ENCODE data around the gene TEX44. TPM values are rescaled to one million over a fixed set of nuclear protein-coding genes. Genes with fewer than 3 reads are reported as not detected.
"Not testable (repeated sequence)": the region's sequence is repeated elsewhere in the genome, so short reads cannot be mapped to it uniquely, and the experiment has no call there.

TEX44 gene
- total and polyA plus RNA-seq, 2 donors (not counting 1 experiment from before 2014, with no cell fraction given) = not detected

DNA sequence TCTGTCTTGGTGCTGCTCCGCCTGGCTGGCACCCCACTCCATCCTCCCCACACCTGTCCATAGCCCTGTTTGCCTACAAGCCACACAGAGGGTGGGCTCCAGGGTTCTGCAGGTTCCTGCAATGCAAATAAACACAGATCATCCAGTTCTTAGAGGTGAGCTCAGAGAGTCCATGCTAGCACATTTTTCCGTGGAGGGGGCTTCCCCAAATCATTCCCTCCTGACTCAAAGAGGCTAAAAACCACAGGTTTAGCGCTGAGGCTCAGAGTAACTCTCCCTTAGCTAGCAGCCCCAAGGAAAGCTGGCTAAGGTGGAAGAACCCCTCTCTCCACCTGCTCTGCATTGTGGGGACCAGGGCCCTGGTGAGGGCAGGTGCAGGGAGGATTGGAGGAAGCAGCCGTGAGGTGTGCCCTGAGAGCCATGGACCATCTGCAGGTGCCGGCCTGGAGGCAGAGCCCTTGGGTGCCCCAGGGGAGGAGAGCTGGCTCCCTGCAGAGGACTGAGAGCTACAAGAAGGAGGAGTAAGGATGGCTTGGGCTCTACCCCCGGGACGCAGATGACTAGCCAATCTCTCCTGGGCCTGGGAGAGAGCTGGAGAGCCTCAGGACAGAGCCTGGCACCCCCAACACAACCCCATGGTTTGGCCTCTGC is 23.8 kb upstream of the TEX44 start:
- H2AFZ ChIP-seq (ENCODE audit: insufficient read depth, low read depth, low read length, poor library complexity, severe bottlenecking) = no peak overlapping the region
- no peak overlapping the region for H3K4me2 ChIP-seq (replicated peaks; ENCODE audit: low read depth, low read length, poor library complexity, severe bottlenecking)
- H3K27me3 Mint-ChIP-seq = no peaks in the 10 kb centered on the region
- no peak overlapping the region for H3K4me3 Mint-ChIP-seq
- H3K79me2 ChIP-seq (ENCODE audit: control insufficient read depth, insufficient read depth, low read length) = no peaks in the 10 kb centered on the region
- H4K20me1 ChIP-seq (ENCODE audit: control insufficient read depth, insufficient read depth, low read length, poor library complexity, severe bottlenecking) = no peaks in the 10 kb centered on the region
- TF ChIP-seq, protein P1, sequence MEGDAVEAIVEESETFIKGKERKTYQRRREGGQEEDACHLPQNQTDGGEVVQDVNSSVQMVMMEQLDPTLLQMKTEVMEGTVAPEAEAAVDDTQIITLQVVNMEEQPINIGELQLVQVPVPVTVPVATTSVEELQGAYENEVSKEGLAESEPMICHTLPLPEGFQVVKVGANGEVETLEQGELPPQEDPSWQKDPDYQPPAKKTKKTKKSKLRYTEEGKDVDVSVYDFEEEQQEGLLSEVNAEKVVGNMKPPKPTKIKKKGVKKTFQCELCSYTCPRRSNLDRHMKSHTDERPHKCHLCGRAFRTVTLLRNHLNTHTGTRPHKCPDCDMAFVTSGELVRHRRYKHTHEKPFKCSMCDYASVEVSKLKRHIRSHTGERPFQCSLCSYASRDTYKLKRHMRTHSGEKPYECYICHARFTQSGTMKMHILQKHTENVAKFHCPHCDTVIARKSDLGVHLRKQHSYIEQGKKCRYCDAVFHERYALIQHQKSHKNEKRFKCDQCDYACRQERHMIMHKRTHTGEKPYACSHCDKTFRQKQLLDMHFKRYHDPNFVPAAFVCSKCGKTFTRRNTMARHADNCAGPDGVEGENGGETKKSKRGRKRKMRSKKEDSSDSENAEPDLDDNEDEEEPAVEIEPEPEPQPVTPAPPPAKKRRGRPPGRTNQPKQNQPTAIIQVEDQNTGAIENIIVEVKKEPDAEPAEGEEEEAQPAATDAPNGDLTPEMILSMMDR (IDR thresholded peaks at IDR 0.05) = no peak
- no peak for TF ChIP-seq EZH2 (IDR thresholded peaks at IDR 0.05; ENCODE audit: borderline replicate concordance, insufficient read depth, low read depth, low read length, poor library complexity, severe bottlenecking)
- ATAC-seq (ENCODE audit: low read depth) = no peak
- H3K36me3 ChIP-seq (replicated peaks in 1 of 2; ENCODE audit: control extremely low read depth in 1 of 2, control insufficient read depth in 1 of 2, extremely low read depth in 1 of 2, insufficient read depth in 2 of 2, low read length in 1 of 2) = no peaks in the 10 kb centered on the region
- H3K9me3 Mint-ChIP-seq (ENCODE audit: insufficient read depth) = no peaks in the 10 kb centered on the region
- WGBS (ENCODE audit: insufficient coverage) = 69% methylated on average over 6 of the region's 7 CpGs
- no peak overlapping the region for H3K4me3 ChIP-seq (ENCODE audit: control extremely low read depth in 1 of 5, extremely low read depth in 1 of 5, insufficient read depth in 1 of 5, low read depth in 2 of 5, low read length in 4 of 5)
- CTCF ChIA-PET = interaction anchor here (1.2 kb wide), 1 partner anchor 93 kb away, joined by 4 read pairs; no protein-coding TSS in a partner anchor
- DNase-seq = no peak
- H3K27ac Mint-ChIP-seq = no peak overlapping the region
- POLR2A ChIA-PET = no interaction called here
- no peaks in the 10 kb centered on the region for H3K27me3 ChIP-seq (replicated peaks in 1 of 4; ENCODE audit: control extremely low read depth in 1 of 4, control insufficient read depth in 3 of 4, insufficient read depth in 4 of 4, low read length in 3 of 4)
- no peaks in the 10 kb centered on the region for H3K4me1 Mint-ChIP-seq
- H3K27ac ChIP-seq (ENCODE audit: low read length in 2 of 2) = no peak overlapping the region
- intact Hi-C loops (cut with micrococcal nuclease) = no loop called here
- H3K9me3 ChIP-seq (ENCODE audit: control extremely low read depth in 1 of 3, control insufficient read depth in 2 of 3, insufficient read depth in 1 of 3, low read length in 2 of 3) = no peaks in the 10 kb centered on the region
- no peak overlapping the region for H3K9ac ChIP-seq (ENCODE audit: low read length)
- H3K4me1 ChIP-seq (ENCODE audit: control insufficient read depth in 2 of 2, insufficient read depth in 2 of 2, low read length in 2 of 2) = no peaks in the 10 kb centered on the region

DNA sequence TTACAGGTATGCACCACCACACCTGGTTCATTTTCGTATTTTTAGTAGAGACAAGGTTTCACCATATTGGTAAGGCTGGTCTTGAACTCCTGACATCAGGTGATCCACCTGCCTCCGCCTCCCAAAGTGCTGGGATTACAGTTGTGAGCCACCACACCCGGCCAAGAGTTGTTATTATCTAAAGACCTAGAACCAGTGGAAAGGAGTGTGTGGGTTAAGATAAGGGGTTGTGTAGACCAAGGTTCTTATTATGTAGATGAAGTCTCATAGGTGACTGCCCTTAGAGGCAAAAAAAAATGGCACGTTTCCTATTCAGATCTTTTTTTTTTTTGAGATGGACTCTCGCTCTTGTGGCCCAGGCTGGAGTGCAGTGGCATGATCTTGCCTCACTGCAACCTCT is 21.7 kb upstream of the TEX44 start:
- CTCF ChIA-PET = interaction anchor here (1.3 kb wide), 1 partner anchor 12 kb away, joined by 5 read pairs; no protein-coding TSS in a partner anchor
- not testable (repeated sequence) for ATAC-seq (ENCODE audit: low read depth)

More for the DNA sequence above, 21.7 kb upstream of the TEX44 start:
- H3K27me3 Mint-ChIP-seq; DNase-seq; H3K27ac ChIP-seq (ENCODE audit: low read length in 2 of 2); H3K9me3 ChIP-seq (ENCODE audit: control extremely low read depth in 1 of 3, control insufficient read depth in 2 of 3, insufficient read depth in 1 of 3, low read length in 2 of 3); H3K4me2 ChIP-seq (replicated peaks; ENCODE audit: low read depth, low read length, poor library complexity, severe bottlenecking); POLR2A ChIA-PET; H3K4me3 Mint-ChIP-seq; H3K4me3 ChIP-seq (ENCODE audit: control extremely low read depth in 1 of 5, extremely low read depth in 1 of 5, insufficient read depth in 1 of 5, low read depth in 2 of 5, low read length in 4 of 5); intact Hi-C loops (cut with micrococcal nuclease); H3K9me3 Mint-ChIP-seq (ENCODE audit: insufficient read depth); H2AFZ ChIP-seq (ENCODE audit: insufficient read depth, low read depth, low read length, poor library complexity, severe bottlenecking); H3K27ac Mint-ChIP-seq; H3K9ac ChIP-seq (ENCODE audit: low read length); H3K36me3 ChIP-seq (replicated peaks in 1 of 2; ENCODE audit: control extremely low read depth in 1 of 2, control insufficient read depth in 1 of 2, extremely low read depth in 1 of 2, insufficient read depth in 2 of 2, low read length in 1 of 2); H4K20me1 ChIP-seq (ENCODE audit: control insufficient read depth, insufficient read depth, low read length, poor library complexity, severe bottlenecking); H3K27me3 ChIP-seq (replicated peaks in 1 of 4; ENCODE audit: control extremely low read depth in 1 of 4, control insufficient read depth in 3 of 4, insufficient read depth in 4 of 4, low read length in 3 of 4); H3K4me1 ChIP-seq (ENCODE audit: control insufficient read depth in 2 of 2, insufficient read depth in 2 of 2, low read length in 2 of 2); H3K79me2 ChIP-seq (ENCODE audit: control insufficient read depth, insufficient read depth, low read length); H3K4me1 Mint-ChIP-seq: not testable (repeated sequence)
- 92% methylated on average over 4 of the region's 5 CpGs for WGBS (ENCODE audit: insufficient coverage)
